ENCODE measurements around the gene KLF5.

- TF ChIP-seq, protein P1, sequence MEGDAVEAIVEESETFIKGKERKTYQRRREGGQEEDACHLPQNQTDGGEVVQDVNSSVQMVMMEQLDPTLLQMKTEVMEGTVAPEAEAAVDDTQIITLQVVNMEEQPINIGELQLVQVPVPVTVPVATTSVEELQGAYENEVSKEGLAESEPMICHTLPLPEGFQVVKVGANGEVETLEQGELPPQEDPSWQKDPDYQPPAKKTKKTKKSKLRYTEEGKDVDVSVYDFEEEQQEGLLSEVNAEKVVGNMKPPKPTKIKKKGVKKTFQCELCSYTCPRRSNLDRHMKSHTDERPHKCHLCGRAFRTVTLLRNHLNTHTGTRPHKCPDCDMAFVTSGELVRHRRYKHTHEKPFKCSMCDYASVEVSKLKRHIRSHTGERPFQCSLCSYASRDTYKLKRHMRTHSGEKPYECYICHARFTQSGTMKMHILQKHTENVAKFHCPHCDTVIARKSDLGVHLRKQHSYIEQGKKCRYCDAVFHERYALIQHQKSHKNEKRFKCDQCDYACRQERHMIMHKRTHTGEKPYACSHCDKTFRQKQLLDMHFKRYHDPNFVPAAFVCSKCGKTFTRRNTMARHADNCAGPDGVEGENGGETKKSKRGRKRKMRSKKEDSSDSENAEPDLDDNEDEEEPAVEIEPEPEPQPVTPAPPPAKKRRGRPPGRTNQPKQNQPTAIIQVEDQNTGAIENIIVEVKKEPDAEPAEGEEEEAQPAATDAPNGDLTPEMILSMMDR (IDR thresholded peaks at IDR 0.05), result no peak
- no peak for TF ChIP-seq POLR2A (IDR thresholded peaks at IDR 0.05)
Observed at GRCh38 chr13:73055813-73056564, 2.8 kb upstream of the KLF5 start.

All from adrenal gland (tissue), 5 donors.